ENCODE measurements around the gene VPS54.
"Not testable (repeated sequence)": the region's sequence is repeated elsewhere in the genome, so short reads cannot be mapped to it uniquely, and the experiment has no call there.

VPS54 gene

DNA sequence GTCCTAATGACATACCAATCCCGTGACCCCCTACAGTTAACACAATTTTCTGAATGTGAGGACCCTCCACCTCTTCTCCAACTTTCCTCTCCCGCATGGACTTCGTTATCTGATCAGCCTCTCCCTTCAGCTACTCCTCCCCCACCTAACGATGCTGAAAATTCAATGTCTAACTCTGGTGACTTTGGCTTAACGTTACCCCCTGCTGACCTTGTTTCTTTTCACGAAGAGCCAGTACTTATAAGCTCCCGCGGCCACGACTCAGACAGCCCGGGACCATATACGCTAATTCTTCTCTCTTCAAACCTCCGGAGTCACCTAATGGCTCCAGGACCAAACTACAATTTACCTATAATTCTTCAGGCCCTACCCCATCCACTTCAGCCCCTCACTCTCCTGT lies 29.2 kb downstream of the VPS54 start:
- H3K4me3 ChIP-seq (ENCODE audit: low read length) = no peak overlapping the region
- no peak for DNase-seq (ENCODE audit: low read depth)
- H3K27me3 ChIP-seq (replicated peaks; ENCODE audit: control insufficient read depth, insufficient read depth, low read length) = no peaks in the 10 kb centered on the region
- no peaks in the 10 kb centered on the region for H3K4me1 ChIP-seq (ENCODE audit: control insufficient read depth, insufficient read depth, low read length)
- H3K9ac ChIP-seq (ENCODE audit: low read length) = no peak overlapping the region
- no peaks in the 10 kb centered on the region for H3K9me3 ChIP-seq (ENCODE audit: control insufficient read depth, low read length)
- no peaks in the 10 kb centered on the region for H3K36me3 ChIP-seq (ENCODE audit: control insufficient read depth, insufficient read depth, low read length, severe bottlenecking)

GRCh38 chr2:63988842-63989436 lies 30.3 kb downstream of the VPS54 start:
- DNase-seq (ENCODE audit: low read depth); H3K27me3 ChIP-seq (replicated peaks; ENCODE audit: control insufficient read depth, insufficient read depth, low read length); H3K36me3 ChIP-seq (ENCODE audit: control insufficient read depth, insufficient read depth, low read length, severe bottlenecking); H3K4me1 ChIP-seq (ENCODE audit: control insufficient read depth, insufficient read depth, low read length); H3K9me3 ChIP-seq (ENCODE audit: control insufficient read depth, low read length); H3K4me3 ChIP-seq (ENCODE audit: low read length); H3K9ac ChIP-seq (ENCODE audit: low read length): not testable (repeated sequence)

GRCh38 chr2:63984606-63985359 lies 34.4 kb downstream of the VPS54 start:
- Histone ChIP-seq H3K9me3 (ENCODE audit: control insufficient read depth, low read length) (no peaks in the 10 kb centered on the region), H3K9ac (ENCODE audit: low read length) (no peak overlapping the region), H3K27me3 (replicated peaks; ENCODE audit: control insufficient read depth, insufficient read depth, low read length) (no peaks in the 10 kb centered on the region), H3K36me3 (ENCODE audit: control insufficient read depth, insufficient read depth, low read length, severe bottlenecking) (peaks cover 27% of the 10 kb centered on the region), H3K4me1 (ENCODE audit: control insufficient read depth, insufficient read depth, low read length) (no peaks in the 10 kb centered on the region), H3K4me3 (ENCODE audit: low read length) (no peak overlapping the region)
- DNase-seq (ENCODE audit: low read depth) = peak; percentile 8

DNA sequence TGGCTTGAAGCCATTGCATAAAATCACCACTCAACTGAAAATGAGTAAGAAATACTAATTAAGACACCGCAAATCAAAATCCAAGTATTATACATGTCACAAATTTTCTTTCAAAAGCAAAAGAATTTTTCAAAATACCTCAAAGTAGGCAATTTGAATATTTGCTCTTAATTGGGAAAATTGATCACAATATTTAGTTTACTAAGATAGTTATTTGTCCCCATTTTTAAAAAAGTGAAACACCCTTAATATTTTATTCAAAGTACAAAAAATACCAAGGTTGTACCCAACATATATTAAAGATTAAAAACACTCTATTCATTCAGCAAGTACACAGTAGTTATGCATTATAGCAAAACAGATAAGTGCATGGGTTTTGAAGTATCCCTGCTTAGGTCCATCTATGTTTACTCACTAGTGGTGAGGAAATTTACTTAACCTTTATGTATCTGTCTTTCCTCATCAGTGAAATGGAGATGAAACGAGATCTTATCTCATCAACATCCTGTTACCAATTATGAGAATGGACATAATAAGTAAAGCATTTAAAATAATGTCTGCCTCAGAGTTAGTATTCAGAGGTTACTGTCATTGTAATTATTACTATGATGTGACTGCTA lies 35.1 kb downstream of the VPS54 start:
- Histone ChIP-seq H3K27me3 (replicated peaks; ENCODE audit: control insufficient read depth, insufficient read depth, low read length) (no peaks in the 10 kb centered on the region), H3K36me3 (ENCODE audit: control insufficient read depth, insufficient read depth, low read length, severe bottlenecking) (peaks cover 30% of the 10 kb centered on the region), H3K9me3 (ENCODE audit: control insufficient read depth, low read length) (no peaks in the 10 kb centered on the region), H3K4me1 (ENCODE audit: control insufficient read depth, insufficient read depth, low read length) (no peaks in the 10 kb centered on the region), H3K9ac (ENCODE audit: low read length) (no peak overlapping the region), H3K4me3 (ENCODE audit: low read length) (no peak overlapping the region)
- DNase-seq (ENCODE audit: low read depth) = peak; percentile 43

- Histone ChIP-seq H3K4me1 (ENCODE audit: control insufficient read depth, insufficient read depth, low read length) (no peaks in the 10 kb centered on the region), H3K27me3 (replicated peaks; ENCODE audit: control insufficient read depth, insufficient read depth, low read length) (no peaks in the 10 kb centered on the region), H3K36me3 (ENCODE audit: control insufficient read depth, insufficient read depth, low read length, severe bottlenecking) (peaks cover 42% of the 10 kb centered on the region), H3K9ac (ENCODE audit: low read length) (no peak overlapping the region), H3K9me3 (ENCODE audit: control insufficient read depth, low read length) (no peaks in the 10 kb centered on the region), H3K4me3 (ENCODE audit: low read length) (no peak overlapping the region)
- DNase-seq (ENCODE audit: low read depth) = no peak
Observed at GRCh38 chr2:63982335-63982734, 36.9 kb downstream of the VPS54 start.

- Histone ChIP-seq H3K36me3 (ENCODE audit: control insufficient read depth, insufficient read depth, low read length, severe bottlenecking) (peaks cover 43% of the 10 kb centered on the region), H3K4me1 (ENCODE audit: control insufficient read depth, insufficient read depth, low read length) (no peaks in the 10 kb centered on the region), H3K9me3 (ENCODE audit: control insufficient read depth, low read length) (no peaks in the 10 kb centered on the region), H3K27me3 (replicated peaks; ENCODE audit: control insufficient read depth, insufficient read depth, low read length) (no peaks in the 10 kb centered on the region), H3K9ac (ENCODE audit: low read length) (no peak overlapping the region), H3K4me3 (ENCODE audit: low read length) (no peak overlapping the region)
- DNase-seq (ENCODE audit: low read depth) = no peak
Observed at GRCh38 chr2:63981702-63982103, 37.5 kb downstream of the VPS54 start.

- Histone ChIP-seq H3K27me3 (replicated peaks; ENCODE audit: control insufficient read depth, insufficient read depth, low read length) (no peaks in the 10 kb centered on the region), H3K9me3 (ENCODE audit: control insufficient read depth, low read length) (no peaks in the 10 kb centered on the region), H3K9ac (ENCODE audit: low read length) (no peak overlapping the region), H3K36me3 (ENCODE audit: control insufficient read depth, insufficient read depth, low read length, severe bottlenecking) (peaks cover 48% of the 10 kb centered on the region), H3K4me3 (ENCODE audit: low read length) (no peak overlapping the region), H3K4me1 (ENCODE audit: control insufficient read depth, insufficient read depth, low read length) (no peaks in the 10 kb centered on the region)
- DNase-seq (ENCODE audit: low read depth) = no peak
Observed at GRCh38 chr2:63980794-63981193, 38.4 kb downstream of the VPS54 start.

- H3K9ac ChIP-seq (ENCODE audit: low read length) = no peak overlapping the region
- DNase-seq (ENCODE audit: low read depth) = no peak
- H3K27me3 ChIP-seq (replicated peaks; ENCODE audit: control insufficient read depth, insufficient read depth, low read length) = no peaks in the 10 kb centered on the region
- no peaks in the 10 kb centered on the region for H3K9me3 ChIP-seq (ENCODE audit: control insufficient read depth, low read length)
- H3K4me1 ChIP-seq (ENCODE audit: control insufficient read depth, insufficient read depth, low read length) = no peaks in the 10 kb centered on the region
- H3K36me3 ChIP-seq (ENCODE audit: control insufficient read depth, insufficient read depth, low read length, severe bottlenecking) = peaks cover 66% of the 10 kb centered on the region
- H3K4me3 ChIP-seq (ENCODE audit: low read length) = no peak overlapping the region
Observed at GRCh38 chr2:63977904-63978303, 41.3 kb downstream of the VPS54 start.

- Histone ChIP-seq H3K36me3 (ENCODE audit: control insufficient read depth, insufficient read depth, low read length, severe bottlenecking) (peaks cover 67% of the 10 kb centered on the region), H3K4me1 (ENCODE audit: control insufficient read depth, insufficient read depth, low read length) (no peaks in the 10 kb centered on the region), H3K9me3 (ENCODE audit: control insufficient read depth, low read length) (no peaks in the 10 kb centered on the region)
Observed at GRCh38 chr2:63976125-63976510, 43.1 kb downstream of the VPS54 start.

GRCh38 chr2:63975437-63976124 lies 43.6 kb downstream of the VPS54 start:
- H3K27me3 ChIP-seq (replicated peaks; ENCODE audit: control insufficient read depth, insufficient read depth, low read length) = no peaks in the 10 kb centered on the region
- DNase-seq (ENCODE audit: low read depth) = no peak
- no peak overlapping the region for H3K9ac ChIP-seq (ENCODE audit: low read length)
- peaks cover 67% of the 10 kb centered on the region for H3K36me3 ChIP-seq (ENCODE audit: control insufficient read depth, insufficient read depth, low read length, severe bottlenecking)
- no peaks in the 10 kb centered on the region for H3K4me1 ChIP-seq (ENCODE audit: control insufficient read depth, insufficient read depth, low read length)
- no peaks in the 10 kb centered on the region for H3K9me3 ChIP-seq (ENCODE audit: control insufficient read depth, low read length)
- H3K4me3 ChIP-seq (ENCODE audit: low read length) = no peak overlapping the region

More at GRCh38 chr2:63976125-63976510, 43.1 kb downstream of the VPS54 start:
- no peak for DNase-seq (ENCODE audit: low read depth)
- Histone ChIP-seq H3K9ac (ENCODE audit: low read length) (no peak overlapping the region), H3K27me3 (replicated peaks; ENCODE audit: control insufficient read depth, insufficient read depth, low read length) (no peaks in the 10 kb centered on the region), H3K4me3 (ENCODE audit: low read length) (no peak overlapping the region)

DNA sequence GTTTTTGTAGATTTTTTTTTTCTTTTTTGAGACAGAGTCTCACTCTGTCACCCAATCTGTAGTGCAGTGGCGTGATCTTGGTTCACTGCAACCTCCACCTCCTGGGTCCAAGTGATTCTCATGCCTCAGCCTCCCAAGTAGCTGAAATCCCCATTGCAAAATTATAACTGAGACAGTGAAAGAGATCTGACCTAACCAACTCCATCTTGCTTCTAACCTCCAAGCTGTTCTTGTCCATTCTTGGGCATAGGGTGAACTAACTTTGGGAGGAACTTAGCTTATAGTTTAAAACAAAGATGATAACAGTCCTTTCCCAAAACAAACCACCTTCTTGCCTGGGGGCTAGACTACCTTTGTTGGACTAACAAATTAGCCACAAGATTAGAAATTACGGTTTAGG lies 44.2 kb downstream of the VPS54 start:
- not testable (repeated sequence) for DNase-seq (ENCODE audit: low read depth); H3K4me3 ChIP-seq (ENCODE audit: low read length); H3K9me3 ChIP-seq (ENCODE audit: control insufficient read depth, low read length); H3K9ac ChIP-seq (ENCODE audit: low read length); H3K4me1 ChIP-seq (ENCODE audit: control insufficient read depth, insufficient read depth, low read length); H3K27me3 ChIP-seq (replicated peaks; ENCODE audit: control insufficient read depth, insufficient read depth, low read length)
- peaks cover 63% of the 10 kb centered on the region for H3K36me3 ChIP-seq (ENCODE audit: control insufficient read depth, insufficient read depth, low read length, severe bottlenecking)
